SK-N-SH (cell line): ENCODE measurements around the gene FEV. TPM values are rescaled to one million over a fixed set of nuclear protein-coding genes. Genes with fewer than 3 reads are reported as not detected.

Experiments used
- CTCF ChIA-PET: fragments of 300-600, 350-600 bp; formaldehyde crosslinking; extraction: SDS; loops from one replicate; lab custom pipeline; 2021; lab: Yijun Ruan, JAX
- POLR2A ChIA-PET: fragments of 350-600 bp; sonication (Branson Sonifier 250); formaldehyde crosslinking; extraction: SDS; loops from one replicate; lab custom pipeline; 2020; ENCODE audit warnings: antibody characterized with exemption, inconsistent platforms; lab: Yijun Ruan, JAX
- DNase-seq: peaks from one replicate; pipeline ENCODE4 v3.0.0; 2012
- H2AFZ ChIP-seq: fragments of 200-600 bp; sonication (generic); 2 replicates; pipeline ENCODE4 v1.8.1; 2016; ENCODE audit warnings: antibody characterized with exemption, mild to moderate bottlenecking, low read depth
- H3F3A ChIP-seq: fragments of 200-600 bp; sonication (generic); replicated peaks from 2 replicates; pipeline ENCODE3; 2016; ENCODE audit warnings: antibody characterized with exemption, mild to moderate bottlenecking; ENCODE audit not compliant: insufficient read depth
- H3K27ac ChIP-seq, 2 experiments: fragments of 200-500 bp in 1 of 2; fragments of 200-600 bp in 1 of 2; sonication (Bioruptor generic) in 1 of 2; sonication (generic), shearing (Covaris generic) in 1 of 2; 2 replicates each; pipeline versions ENCODE4 v1.5.1 to v1.6.1; 2014 to 2016; ENCODE audit warnings: low read depth in 2 of 2, inconsistent platforms in 1 of 2, low read length in 1 of 2, mild to moderate bottlenecking in 1 of 2, mixed read lengths in 1 of 2
- H3K27me3 ChIP-seq: fragments of 200-600 bp; sonication (generic), shearing (Covaris generic); 2 replicates; pipeline ENCODE4 v1.6.1; 2016; ENCODE audit warnings: mixed run types; ENCODE audit not compliant: insufficient read depth
- H3K36me3 ChIP-seq, 2 experiments: fragments of 200-500 bp in 1 of 2; fragments of 200-600 bp in 1 of 2; sonication (Bioruptor generic) in 1 of 2; sonication (generic) in 1 of 2; replicated peaks in 1 of 2; 2 replicates each; pipeline versions ENCODE3 to v1.5.1; 2014 to 2016; ENCODE audit warnings: low read length in 1 of 2, mild to moderate bottlenecking in 1 of 2; ENCODE audit not compliant: insufficient read depth in 2 of 2, control insufficient read depth in 1 of 2
- H3K4me1 ChIP-seq, 2 experiments: fragments of 200-500 bp in 1 of 2; fragments of 200-600 bp in 1 of 2; sonication (Bioruptor generic) in 1 of 2; sonication (generic), shearing (Covaris generic) in 1 of 2; 2 replicates each; pipeline versions ENCODE4 v1.5.1 to v1.6.1; 2014 to 2016; ENCODE audit warnings: low read depth in 1 of 2, low read length in 1 of 2, mixed run types in 1 of 2; ENCODE audit not compliant: insufficient read depth in 2 of 2, control insufficient read depth in 1 of 2
- H3K4me2 ChIP-seq: fragments of 200-600 bp; sonication (generic), shearing (Covaris generic); 2 replicates; pipeline ENCODE4 v1.6.1; 2017; ENCODE audit warnings: mixed run types
- H3K4me3 ChIP-seq, 2 experiments: fragments of 200-500 bp in 1 of 2; fragments of 200-600 bp in 1 of 2; sonication (Bioruptor generic) in 1 of 2; sonication (generic), shearing (Covaris generic) in 1 of 2; 2 replicates each; pipeline versions ENCODE4 v1.5.1 to v1.8.1; 2014 to 2016; ENCODE audit warnings: low read depth in 2 of 2, inconsistent platforms in 1 of 2, low read length in 1 of 2, mild to moderate bottlenecking in 1 of 2, mixed read lengths in 1 of 2, moderate library complexity in 1 of 2
- H3K79me2 ChIP-seq: fragments of 200-600 bp; sonication (generic); 2 replicates; pipeline ENCODE4 v1.8.1; 2017; ENCODE audit warnings: mild to moderate bottlenecking; ENCODE audit not compliant: insufficient read depth
- H3K9ac ChIP-seq: fragments of 200-600 bp; sonication (generic); 2 replicates; pipeline ENCODE4 v1.6.1; 2017; ENCODE audit warnings: mixed run types
- H3K9me2 ChIP-seq: fragments of 200-600 bp; sonication (generic); 2 replicates; pipeline ENCODE4 v1.6.1; 2017; ENCODE audit warnings: mixed run types
- H3K9me3 ChIP-seq: fragments of 200-600 bp; sonication (generic); 2 replicates; pipeline ENCODE4 v1.6.1; 2017; ENCODE audit warnings: mixed run types, mild to moderate bottlenecking, moderate library complexity
- H4K20me1 ChIP-seq: fragments of 200-600 bp; sonication (generic); 2 replicates; pipeline ENCODE4 v1.6.1; 2017; ENCODE audit warnings: mild to moderate bottlenecking, mixed run types; ENCODE audit not compliant: insufficient read depth
- CHD2 ChIP-seq: fragments of 150-350 bp; IDR thresholded peaks from 2 replicates; pipeline ENCODE4 v1.6.1; 2018; ENCODE audit warnings: low read length; ENCODE audit not compliant: partially characterized antibody
- FOXJ3 ChIP-seq: sonication (generic); formaldehyde crosslinking; IDR thresholded peaks from 2 replicates; pipeline ENCODE4 v1.5.1; 2020; ENCODE audit warnings: mild to moderate bottlenecking, missing genetic modification reagents
- FOXM1 ChIP-seq: IDR thresholded peaks from 2 replicates; pipeline ENCODE4 v1.4.0; 2012; ENCODE audit warnings: low read depth, mild to moderate bottlenecking
- GABPA ChIP-seq: IDR thresholded peaks from 2 replicates; pipeline ENCODE4 v1.4.0; 2012; ENCODE audit warnings: low read depth, mild to moderate bottlenecking
- MEF2A ChIP-seq: IDR thresholded peaks from 2 replicates; pipeline ENCODE4 v1.4.0; 2012; ENCODE audit warnings: low read depth, borderline replicate concordance
- MXI1 ChIP-seq: IDR thresholded peaks from 2 replicates; pipeline ENCODE4 v1.6.1; 2012; ENCODE audit warnings: mild to moderate bottlenecking, low read depth, low read length, improper control_type of control experiment
- NFIC ChIP-seq: IDR thresholded peaks from 2 replicates; pipeline ENCODE4 v1.4.0; 2012; ENCODE audit warnings: borderline replicate concordance
- NRF1 ChIP-seq: IDR thresholded peaks from 2 replicates; pipeline ENCODE4 v1.6.1; 2012; ENCODE audit warnings: low read depth, mild to moderate bottlenecking, low read length
- POLR2AphosphoS5 ChIP-seq: IDR thresholded peaks from 2 replicates; pipeline ENCODE4 v1.6.1; 2012; ENCODE audit warnings: low read depth, low read length
- RCOR1 ChIP-seq: fragments of 150-350 bp; IDR thresholded peaks from 2 replicates; pipeline ENCODE4 v1.6.1; 2017; ENCODE audit warnings: antibody characterized with exemption, low read length
- RFX5 ChIP-seq: IDR thresholded peaks from 2 replicates; pipeline ENCODE4 v1.6.1; 2012; ENCODE audit warnings: mild to moderate bottlenecking, improper control_type of control experiment, low read length
- TCF12 ChIP-seq: IDR thresholded peaks from 2 replicates; pipeline ENCODE4 v1.4.0; 2012
- TEAD4 ChIP-seq: IDR thresholded peaks from 2 replicates; pipeline ENCODE4 v1.4.0; 2012; ENCODE audit warnings: mild to moderate bottlenecking, borderline replicate concordance; ENCODE audit not compliant: insufficient read depth
- WGBS: methylation state at CpG from one replicate; pipeline ENCODE4 v1.1.6; 2017; ENCODE audit warnings: low lambda C conversion rate; 5-methylcytosine and 5-hydroxymethylcytosine counted together
- polyA plus RNA-seq, 3 experiments: library from polyadenylated mRNA; depleted of rRNA; stranded (reverse); fragments of >200 nt; gene quantifications; 2 replicates each; pipeline ENCODE4 v1.2.3, GENCODE V29; 2012
- TF ChIP-seq, protein P1 (sequence below): fragments of 200-600 bp; sonication (generic); IDR thresholded peaks from 2 replicates; pipeline ENCODE4 v1.6.1; 2017; ENCODE audit warnings: antibody characterized with exemption, mild to moderate bottlenecking, moderate library complexity
- TF ChIP-seq, protein P2 (sequence below): IDR thresholded peaks from 2 replicates; pipeline ENCODE4 v1.4.0; 2012; ENCODE audit warnings: low read depth, borderline replicate concordance
- TF ChIP-seq, protein P3 (sequence below): fragments of 150-350 bp; IDR thresholded peaks from 2 replicates; pipeline ENCODE4 v1.6.1; 2017; ENCODE audit warnings: antibody characterized with exemption, low read length, low read depth, borderline replicate concordance
- TF ChIP-seq, protein P4 (sequence below): IDR thresholded peaks from 2 replicates; pipeline ENCODE4 v1.4.0; 2012; ENCODE audit warnings: low read depth, borderline replicate concordance

The FEV gene
- polyA plus RNA-seq, 1 of the 3 experiments (the other 2 are of a cell fraction), result 0.53 TPM

DNA sequence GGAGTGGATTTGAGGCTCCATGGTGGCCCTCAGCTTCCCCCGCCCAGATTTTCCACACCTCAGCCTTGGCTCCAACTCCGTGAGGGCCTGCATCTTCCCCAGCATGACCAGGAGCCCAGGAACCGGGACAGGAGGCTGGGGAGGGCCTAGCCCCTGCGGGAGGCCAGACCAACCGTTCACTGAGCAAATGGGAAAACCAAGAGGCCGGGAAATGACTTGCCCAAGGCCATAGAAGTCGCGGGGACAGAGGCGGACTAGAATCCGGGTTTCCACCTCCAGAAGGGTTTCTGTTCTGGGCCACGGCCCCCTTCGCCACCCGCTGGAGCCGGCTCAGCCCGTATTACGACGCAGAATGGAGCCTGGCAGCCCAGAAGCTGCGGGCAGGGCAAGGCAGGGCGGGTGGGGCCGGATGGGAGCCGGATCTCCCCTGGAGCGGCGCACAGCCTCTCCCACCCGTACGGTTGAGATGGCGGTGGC is 16.2 kb upstream of the FEV start:
- Histone ChIP-seq H3K4me1 (peaks cover 0 to 74% of the 10 kb centered on the region in 2 experiments; a peak in 2 of 4 replicates), H2AFZ (no peak overlapping the region), H3K9me3 (no peaks in the 10 kb centered on the region), H3K4me3 (no peak overlapping the region), H4K20me1 (no peaks in the 10 kb centered on the region), H3K9me2 (no peaks in the 10 kb centered on the region), H3K36me3 (no peaks in the 10 kb centered on the region), H3K4me2 (no peak overlapping the region), H3F3A (no peaks in the 10 kb centered on the region), H3K27ac (peak overlapping the region in 1 of 2 experiments; percentile 99; a peak in 2 of 4 replicates), H3K79me2 (no peaks in the 10 kb centered on the region), H3K9ac (no peak overlapping the region), H3K27me3 (peaks cover 18% of the 10 kb centered on the region; the same call in 1 of the 2 replicates)
- no peak for DNase-seq
- CTCF ChIA-PET, result interaction anchor here (0.5 to 12.8 kb wide), 15 partner anchors 7 to 130 kb away, joined by 3 to 258 read pairs (median 14); partner anchors contain the start of genes CRYBA2 and FEV
- TF ChIP-seq FOXJ3 (CRISPR knock-in tag), result no peak
- TF ChIP-seq, protein P1, sequence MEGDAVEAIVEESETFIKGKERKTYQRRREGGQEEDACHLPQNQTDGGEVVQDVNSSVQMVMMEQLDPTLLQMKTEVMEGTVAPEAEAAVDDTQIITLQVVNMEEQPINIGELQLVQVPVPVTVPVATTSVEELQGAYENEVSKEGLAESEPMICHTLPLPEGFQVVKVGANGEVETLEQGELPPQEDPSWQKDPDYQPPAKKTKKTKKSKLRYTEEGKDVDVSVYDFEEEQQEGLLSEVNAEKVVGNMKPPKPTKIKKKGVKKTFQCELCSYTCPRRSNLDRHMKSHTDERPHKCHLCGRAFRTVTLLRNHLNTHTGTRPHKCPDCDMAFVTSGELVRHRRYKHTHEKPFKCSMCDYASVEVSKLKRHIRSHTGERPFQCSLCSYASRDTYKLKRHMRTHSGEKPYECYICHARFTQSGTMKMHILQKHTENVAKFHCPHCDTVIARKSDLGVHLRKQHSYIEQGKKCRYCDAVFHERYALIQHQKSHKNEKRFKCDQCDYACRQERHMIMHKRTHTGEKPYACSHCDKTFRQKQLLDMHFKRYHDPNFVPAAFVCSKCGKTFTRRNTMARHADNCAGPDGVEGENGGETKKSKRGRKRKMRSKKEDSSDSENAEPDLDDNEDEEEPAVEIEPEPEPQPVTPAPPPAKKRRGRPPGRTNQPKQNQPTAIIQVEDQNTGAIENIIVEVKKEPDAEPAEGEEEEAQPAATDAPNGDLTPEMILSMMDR, result no peak
- TF ChIP-seq, protein P2, sequence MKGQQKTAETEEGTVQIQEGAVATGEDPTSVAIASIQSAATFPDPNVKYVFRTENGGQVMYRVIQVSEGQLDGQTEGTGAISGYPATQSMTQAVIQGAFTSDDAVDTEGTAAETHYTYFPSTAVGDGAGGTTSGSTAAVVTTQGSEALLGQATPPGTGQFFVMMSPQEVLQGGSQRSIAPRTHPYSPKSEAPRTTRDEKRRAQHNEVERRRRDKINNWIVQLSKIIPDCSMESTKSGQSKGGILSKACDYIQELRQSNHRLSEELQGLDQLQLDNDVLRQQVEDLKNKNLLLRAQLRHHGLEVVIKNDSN, result no peak
- TF ChIP-seq MXI1, result no peak
- no peak for TF ChIP-seq FOXM1
- no peak for TF ChIP-seq MEF2A
- no peak for TF ChIP-seq GABPA
- no peak for TF ChIP-seq RFX5
- no peak for TF ChIP-seq NRF1
- 82% methylated on average over 14 of the region's 26 CpGs for WGBS
- POLR2A ChIA-PET, result interaction anchor here (0.7 to 2.4 kb wide), 5 partner anchors 17 to 103 kb away, joined by 3 to 9 read pairs (median 4); partner anchors contain the start of gene FEV

DNA sequence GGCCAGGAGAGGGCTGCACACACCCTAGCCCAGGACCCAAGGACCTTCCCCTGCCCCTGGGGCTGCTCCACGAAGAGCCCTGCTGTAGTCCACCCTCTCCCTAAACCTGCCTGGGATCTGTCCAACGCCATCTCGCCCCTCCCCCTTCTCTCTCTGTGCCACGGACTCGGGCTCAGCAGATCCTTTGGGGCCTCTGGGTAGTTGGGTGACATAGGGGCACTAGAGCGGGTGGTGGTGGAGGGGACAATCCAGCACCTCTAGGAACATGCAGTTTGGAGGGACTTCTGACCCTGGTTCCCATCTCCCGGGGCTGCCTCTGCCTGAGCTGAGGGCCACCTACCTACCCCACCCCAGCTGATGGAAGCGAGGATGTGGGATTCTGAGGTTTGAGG is 15.6 kb upstream of the FEV start:
- Histone ChIP-seq H3F3A (no peaks in the 10 kb centered on the region), H3K36me3 (no peaks in the 10 kb centered on the region), H2AFZ (no peak overlapping the region), H3K9me2 (no peaks in the 10 kb centered on the region), H3K4me3 (no peak overlapping the region), H3K79me2 (no peaks in the 10 kb centered on the region), H3K27me3 (peaks cover 18% of the 10 kb centered on the region; the same call in 1 of the 2 replicates), H3K4me2 (no peak overlapping the region), H4K20me1 (no peaks in the 10 kb centered on the region), H3K9ac (no peak overlapping the region), H3K9me3 (no peaks in the 10 kb centered on the region), H3K4me1 (peaks cover 0 to 77% of the 10 kb centered on the region in 2 experiments; a peak in 2 of 4 replicates), H3K27ac (peak overlapping the region in 1 of 2 experiments; percentile 99; a peak in 2 of 4 replicates)
- WGBS, result 50% methylated on average over 6 of the region's 8 CpGs
- no peak for TF ChIP-seq POLR2AphosphoS5
- no peak for TF ChIP-seq NRF1
- no peak for TF ChIP-seq RCOR1
- TF ChIP-seq, protein P3, sequence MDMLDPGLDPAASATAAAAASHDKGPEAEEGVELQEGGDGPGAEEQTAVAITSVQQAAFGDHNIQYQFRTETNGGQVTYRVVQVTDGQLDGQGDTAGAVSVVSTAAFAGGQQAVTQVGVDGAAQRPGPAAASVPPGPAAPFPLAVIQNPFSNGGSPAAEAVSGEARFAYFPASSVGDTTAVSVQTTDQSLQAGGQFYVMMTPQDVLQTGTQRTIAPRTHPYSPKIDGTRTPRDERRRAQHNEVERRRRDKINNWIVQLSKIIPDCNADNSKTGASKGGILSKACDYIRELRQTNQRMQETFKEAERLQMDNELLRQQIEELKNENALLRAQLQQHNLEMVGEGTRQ, result no peak
- no peak for TF ChIP-seq TEAD4
- TF ChIP-seq CHD2, result no peak
- no peak for TF ChIP-seq NFIC
- TF ChIP-seq, protein P4, sequence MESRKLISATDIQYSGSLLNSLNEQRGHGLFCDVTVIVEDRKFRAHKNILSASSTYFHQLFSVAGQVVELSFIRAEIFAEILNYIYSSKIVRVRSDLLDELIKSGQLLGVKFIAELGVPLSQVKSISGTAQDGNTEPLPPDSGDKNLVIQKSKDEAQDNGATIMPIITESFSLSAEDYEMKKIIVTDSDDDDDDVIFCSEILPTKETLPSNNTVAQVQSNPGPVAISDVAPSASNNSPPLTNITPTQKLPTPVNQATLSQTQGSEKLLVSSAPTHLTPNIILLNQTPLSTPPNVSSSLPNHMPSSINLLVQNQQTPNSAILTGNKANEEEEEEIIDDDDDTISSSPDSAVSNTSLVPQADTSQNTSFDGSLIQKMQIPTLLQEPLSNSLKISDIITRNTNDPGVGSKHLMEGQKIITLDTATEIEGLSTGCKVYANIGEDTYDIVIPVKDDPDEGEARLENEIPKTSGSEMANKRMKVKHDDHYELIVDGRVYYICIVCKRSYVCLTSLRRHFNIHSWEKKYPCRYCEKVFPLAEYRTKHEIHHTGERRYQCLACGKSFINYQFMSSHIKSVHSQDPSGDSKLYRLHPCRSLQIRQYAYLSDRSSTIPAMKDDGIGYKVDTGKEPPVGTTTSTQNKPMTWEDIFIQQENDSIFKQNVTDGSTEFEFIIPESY, result no peak
- no peak for TF ChIP-seq TCF12
- POLR2A ChIA-PET, result no interaction called here
- CTCF ChIA-PET, result interaction anchor here (0.9 to 12.8 kb wide), 3 partner anchors 16 to 124 kb away, joined by 3 to 258 read pairs (median 14); no protein-coding TSS in a partner anchor
- DNase-seq, result peak; percentile 60
